Measurements from ENCODE around the gene PDE3A.

DNA sequence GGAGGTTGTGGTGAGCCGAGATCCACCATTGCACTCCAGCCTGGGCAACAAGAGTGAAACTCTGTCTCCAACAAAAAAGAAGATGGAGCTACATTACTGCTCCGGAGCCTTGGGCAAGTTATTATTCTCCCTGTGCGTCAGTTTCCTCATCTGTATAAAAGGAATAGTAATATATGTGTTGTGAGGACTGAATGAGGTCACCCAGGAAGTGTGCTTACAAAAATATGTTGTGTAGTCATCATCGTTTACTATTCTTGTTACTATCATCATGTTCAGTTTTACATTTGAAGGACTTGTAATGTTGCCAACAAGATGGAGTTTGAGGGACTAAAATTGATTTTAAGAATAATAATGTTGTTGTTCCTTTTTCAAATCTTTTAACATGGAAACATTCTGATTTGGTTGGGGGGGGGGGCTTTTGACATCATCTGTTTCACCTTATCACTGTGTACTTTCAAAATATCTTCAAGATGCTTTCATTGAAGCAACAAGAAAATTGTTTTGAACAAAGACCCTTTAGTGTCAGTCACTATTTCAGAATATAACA is 156.8 kb downstream of the PDE3A start:
- no peak for TF ChIP-seq SIN3A (IDR thresholded peaks at IDR 0.05; ENCODE audit: low read depth)
- no peak for TF ChIP-seq POLR2AphosphoS5 (IDR thresholded peaks at IDR 0.05; ENCODE audit: low read depth, low read length)
- no peak for TF ChIP-seq CTCF (IDR thresholded peaks at IDR 0.05 in 2 of 3, conservative IDR thresholded peaks at IDR 0.05 in 1 of 3; ENCODE audit: borderline replicate concordance in 1 of 3, insufficient read depth in 1 of 3, low read depth in 2 of 3, low read length in 2 of 3)
- TF ChIP-seq YY1 (IDR thresholded peaks at IDR 0.05; ENCODE audit: extremely low read depth, insufficient replicate concordance, low read depth, low read length) = no peak
- no peak for TF ChIP-seq ATF3 (IDR thresholded peaks at IDR 0.05)
- TF ChIP-seq, protein P1, sequence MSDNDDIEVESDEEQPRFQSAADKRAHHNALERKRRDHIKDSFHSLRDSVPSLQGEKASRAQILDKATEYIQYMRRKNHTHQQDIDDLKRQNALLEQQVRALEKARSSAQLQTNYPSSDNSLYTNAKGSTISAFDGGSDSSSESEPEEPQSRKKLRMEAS (IDR thresholded peaks at IDR 0.05) = no peak
- TF ChIP-seq EZH2phosphoT487 (IDR thresholded peaks at IDR 0.05; ENCODE audit: borderline replicate concordance) = no peak
- TF ChIP-seq ZNF274 (IDR thresholded peaks at IDR 0.05; ENCODE audit: low read depth, low read length) = no peak
- TF ChIP-seq SP1 (IDR thresholded peaks at IDR 0.05; ENCODE audit: low read depth) = no peak
- no peak for TF ChIP-seq POLR2A (IDR thresholded peaks at IDR 0.05; ENCODE audit: borderline replicate concordance, extremely low read depth, insufficient read depth, insufficient read length)
- TF ChIP-seq, protein P2, sequence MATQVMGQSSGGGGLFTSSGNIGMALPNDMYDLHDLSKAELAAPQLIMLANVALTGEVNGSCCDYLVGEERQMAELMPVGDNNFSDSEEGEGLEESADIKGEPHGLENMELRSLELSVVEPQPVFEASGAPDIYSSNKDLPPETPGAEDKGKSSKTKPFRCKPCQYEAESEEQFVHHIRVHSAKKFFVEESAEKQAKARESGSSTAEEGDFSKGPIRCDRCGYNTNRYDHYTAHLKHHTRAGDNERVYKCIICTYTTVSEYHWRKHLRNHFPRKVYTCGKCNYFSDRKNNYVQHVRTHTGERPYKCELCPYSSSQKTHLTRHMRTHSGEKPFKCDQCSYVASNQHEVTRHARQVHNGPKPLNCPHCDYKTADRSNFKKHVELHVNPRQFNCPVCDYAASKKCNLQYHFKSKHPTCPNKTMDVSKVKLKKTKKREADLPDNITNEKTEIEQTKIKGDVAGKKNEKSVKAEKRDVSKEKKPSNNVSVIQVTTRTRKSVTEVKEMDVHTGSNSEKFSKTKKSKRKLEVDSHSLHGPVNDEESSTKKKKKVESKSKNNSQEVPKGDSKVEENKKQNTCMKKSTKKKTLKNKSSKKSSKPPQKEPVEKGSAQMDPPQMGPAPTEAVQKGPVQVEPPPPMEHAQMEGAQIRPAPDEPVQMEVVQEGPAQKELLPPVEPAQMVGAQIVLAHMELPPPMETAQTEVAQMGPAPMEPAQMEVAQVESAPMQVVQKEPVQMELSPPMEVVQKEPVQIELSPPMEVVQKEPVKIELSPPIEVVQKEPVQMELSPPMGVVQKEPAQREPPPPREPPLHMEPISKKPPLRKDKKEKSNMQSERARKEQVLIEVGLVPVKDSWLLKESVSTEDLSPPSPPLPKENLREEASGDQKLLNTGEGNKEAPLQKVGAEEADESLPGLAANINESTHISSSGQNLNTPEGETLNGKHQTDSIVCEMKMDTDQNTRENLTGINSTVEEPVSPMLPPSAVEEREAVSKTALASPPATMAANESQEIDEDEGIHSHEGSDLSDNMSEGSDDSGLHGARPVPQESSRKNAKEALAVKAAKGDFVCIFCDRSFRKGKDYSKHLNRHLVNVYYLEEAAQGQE (IDR thresholded peaks at IDR 0.05; ENCODE audit: low read depth) = no peak
- TF ChIP-seq EZH2 (IDR thresholded peaks at IDR 0.05) = no peak
- TF ChIP-seq ZFX (IDR thresholded peaks at IDR 0.05) = no peak

Measured in HCT116 (cell line).